Effector CD4-positive, alpha-beta T cell (primary cell): ENCODE data around the gene KCNK1.
"Not testable (repeated sequence)": the region's sequence is repeated elsewhere in the genome, so short reads cannot be mapped to it uniquely, and the experiment has no call there.

Source experiments
- DNase-seq: peaks from one replicate; pipeline ENCODE4 v3.0.0-alpha.2; 2020

KCNK1 gene

DNA sequence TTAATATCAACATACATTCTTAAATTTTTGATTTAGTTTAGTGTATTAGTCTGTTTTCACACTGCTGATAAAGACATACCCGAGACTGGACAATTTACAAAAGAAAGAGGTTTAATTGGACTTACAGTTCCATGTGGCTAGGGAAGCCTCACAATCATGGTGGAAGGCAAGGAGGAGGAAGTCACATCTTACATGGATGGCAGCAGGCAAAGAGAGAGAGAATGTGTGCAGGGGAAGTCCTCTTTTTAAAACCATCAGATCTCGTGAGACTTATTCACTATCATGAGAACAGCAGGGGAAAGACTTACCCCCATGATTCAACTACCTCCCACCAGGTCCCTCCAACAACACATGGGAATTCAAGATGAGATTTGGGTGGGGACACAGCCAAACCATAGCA is 56.5 kb downstream of the KCNK1 start:
- not testable (repeated sequence) for DNase-seq

DNA sequence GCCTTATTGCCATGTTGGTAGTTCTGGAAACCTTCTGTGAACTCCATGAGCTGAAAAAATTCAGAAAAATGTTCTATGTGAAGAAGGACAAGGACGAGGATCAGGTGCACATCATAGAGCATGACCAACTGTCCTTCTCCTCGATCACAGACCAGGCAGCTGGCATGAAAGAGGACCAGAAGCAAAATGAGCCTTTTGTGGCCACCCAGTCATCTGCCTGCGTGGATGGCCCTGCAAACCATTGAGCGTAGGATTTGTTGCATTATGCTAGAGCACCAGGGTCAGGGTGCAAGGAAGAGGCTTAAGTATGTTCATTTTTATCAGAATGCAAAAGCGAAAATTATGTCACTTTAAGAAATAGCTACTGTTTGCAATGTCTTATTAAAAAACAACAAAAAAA is 57.4 kb downstream of the KCNK1 start:
- DNase-seq = no peak

DNA sequence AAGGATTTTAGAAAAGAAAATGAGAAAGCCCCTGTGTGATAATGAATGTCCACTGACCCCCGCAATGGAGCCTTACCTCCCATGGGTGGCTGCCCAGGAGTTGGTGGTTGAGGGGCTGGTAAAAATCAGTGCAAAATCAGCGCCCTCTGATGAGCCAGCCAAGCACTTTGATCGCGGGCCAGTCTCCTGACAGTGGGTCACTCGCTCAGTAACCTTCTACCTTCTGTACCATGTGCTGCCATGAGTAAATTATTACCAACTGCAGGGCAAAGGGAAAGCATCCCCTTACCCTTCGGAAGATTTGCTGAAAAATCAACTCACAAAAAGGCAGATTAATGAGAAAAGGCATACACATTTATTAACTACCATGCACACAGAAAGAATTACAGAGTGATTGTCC is 58.8 kb downstream of the KCNK1 start:
- no peak for DNase-seq

DNA sequence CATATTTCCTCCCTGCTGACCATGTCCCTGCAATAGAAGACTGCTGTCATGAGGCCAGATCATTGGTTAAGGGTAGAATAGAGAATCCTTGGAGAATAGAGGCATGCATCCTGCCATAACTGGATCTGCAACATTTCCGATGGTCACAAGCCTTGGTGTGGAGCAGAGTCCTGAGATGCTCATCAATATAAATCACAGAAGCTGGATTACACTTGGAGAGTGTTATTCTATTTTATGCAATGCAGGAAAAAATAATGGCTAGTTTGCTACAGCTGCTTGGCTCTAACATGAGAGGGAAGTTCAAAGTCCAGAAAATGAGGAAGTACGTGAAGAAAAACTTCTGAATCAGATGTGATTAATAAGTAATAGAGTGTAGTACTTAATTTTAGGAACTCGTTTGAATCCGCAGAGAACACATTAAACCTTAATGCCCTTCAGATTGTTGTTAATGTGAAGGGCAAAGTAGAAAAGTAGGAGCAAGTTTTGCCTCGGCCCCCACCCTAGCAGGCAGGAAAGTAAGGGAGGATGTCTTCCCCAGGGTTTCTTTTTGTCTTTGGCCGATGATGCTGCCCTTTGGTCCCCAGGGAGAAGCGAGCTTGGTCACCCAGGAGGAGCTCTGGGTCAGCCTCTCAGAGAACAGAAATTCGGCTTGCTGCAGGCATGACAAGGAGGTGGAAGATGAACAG is 59.5 kb downstream of the KCNK1 start:
- DNase-seq = no peak

DNA sequence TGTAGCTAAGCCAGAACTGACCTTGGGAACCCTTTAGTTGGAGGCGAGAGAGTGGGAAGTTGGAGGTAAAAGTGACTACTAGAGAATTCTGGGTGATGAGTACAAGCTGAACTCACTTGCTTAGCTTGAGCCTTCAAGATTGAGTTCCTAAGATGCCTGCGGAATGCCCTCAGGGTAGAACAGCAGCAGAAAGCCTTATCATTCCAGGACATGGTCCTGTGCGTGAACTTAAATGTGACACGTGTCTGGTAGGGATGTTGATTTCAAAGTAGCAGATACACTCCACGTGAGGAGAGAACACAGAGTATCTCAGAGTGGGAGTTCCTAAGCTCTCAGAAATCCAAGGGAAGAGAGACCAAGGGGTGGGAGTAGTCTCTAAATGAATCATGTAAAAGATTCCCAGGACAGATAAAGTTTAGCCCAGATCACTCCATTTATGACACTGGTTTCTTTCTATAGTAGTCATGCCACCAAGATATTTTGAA is 60.1 kb downstream of the KCNK1 start:
- DNase-seq = no peak

DNA sequence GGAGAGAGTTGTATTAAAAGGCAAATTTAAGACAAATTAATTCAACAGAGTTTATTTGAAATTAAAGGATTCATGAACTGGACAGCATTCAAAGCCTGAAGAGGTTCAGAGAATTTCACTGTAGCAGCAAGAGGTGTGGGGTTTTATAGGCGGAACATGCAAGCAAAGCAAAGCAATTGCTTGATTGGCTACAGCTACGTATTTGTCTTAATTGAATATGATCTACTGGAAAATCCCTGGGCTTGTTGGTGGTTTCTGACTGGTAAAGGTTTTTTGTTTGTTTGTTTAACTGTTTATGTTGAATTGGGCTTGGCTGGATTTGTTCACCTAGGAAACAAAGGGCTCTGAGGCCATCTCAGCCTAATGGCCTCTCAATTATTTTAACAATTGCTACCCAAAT is 61.5 kb downstream of the KCNK1 start:
- no peak for DNase-seq

DNA sequence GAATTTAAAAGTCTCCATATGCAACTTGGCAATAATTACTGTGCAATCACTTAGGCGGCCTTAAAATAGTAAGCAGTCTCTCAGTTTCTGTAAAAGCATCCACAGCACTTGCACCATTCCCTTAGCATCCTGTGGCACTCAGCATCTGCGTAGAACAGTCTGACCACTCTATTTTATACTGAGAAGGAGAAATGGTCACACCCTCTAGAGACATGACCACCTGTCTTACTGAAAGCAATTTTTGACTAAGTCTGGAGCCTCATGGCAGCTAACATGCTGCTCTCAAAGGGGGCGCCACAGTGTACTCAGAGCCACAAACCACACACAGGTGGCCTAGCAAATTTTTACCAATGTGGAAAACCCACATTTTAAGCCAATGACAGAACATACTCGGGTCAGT is 62.0 kb downstream of the KCNK1 start:
- no peak for DNase-seq

DNA sequence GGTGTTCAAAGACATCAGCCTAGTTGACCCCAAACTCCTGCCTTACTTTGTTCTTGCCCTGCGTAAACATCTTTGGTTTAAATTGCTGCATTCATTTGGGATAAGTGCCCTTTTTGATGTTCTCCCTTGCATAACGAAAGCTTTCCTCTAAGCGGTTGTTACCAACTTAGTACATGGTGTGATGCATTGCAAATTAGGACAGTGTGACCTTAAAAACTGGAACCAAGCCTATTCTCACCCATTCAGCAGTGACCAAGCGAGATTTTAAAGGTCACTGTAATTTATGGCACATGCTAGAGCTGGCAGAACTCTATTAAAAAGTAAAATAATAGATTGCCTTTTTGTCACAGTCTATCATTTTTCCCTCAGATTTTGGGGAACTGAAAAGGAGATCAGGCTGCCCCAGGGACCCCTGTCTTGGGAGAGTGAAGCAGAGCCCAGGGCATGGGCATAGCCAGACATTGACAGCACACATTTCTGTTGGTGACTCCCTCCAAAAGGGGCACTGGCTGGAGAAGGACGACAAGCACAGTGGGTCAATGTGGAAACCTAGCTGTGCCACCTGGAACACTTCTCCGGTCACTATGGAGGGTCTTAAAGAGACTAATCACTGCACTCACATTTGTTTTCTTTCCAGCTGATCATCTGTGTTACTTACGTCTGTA is 63.9 kb downstream of the KCNK1 start:
- no peak for DNase-seq

DNA sequence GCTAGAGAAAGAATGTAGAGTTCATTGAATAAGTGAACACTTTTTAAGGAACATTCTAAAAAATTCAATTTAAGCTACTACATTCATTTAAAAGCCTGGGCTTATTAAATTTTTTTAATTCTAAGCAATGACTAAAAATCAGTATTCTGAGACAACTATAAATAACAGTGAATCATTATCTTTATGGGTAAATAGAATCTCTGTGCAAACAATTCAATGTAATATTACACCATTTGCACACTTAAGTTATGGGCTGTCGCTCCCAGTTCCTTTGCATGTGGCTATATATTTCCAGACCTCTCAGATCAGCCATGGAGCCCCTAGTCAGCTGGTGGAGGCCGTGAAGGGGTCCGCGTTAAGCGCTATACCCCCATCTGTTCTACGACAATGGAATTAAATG is 65.1 kb downstream of the KCNK1 start:
- no peak for DNase-seq

DNA sequence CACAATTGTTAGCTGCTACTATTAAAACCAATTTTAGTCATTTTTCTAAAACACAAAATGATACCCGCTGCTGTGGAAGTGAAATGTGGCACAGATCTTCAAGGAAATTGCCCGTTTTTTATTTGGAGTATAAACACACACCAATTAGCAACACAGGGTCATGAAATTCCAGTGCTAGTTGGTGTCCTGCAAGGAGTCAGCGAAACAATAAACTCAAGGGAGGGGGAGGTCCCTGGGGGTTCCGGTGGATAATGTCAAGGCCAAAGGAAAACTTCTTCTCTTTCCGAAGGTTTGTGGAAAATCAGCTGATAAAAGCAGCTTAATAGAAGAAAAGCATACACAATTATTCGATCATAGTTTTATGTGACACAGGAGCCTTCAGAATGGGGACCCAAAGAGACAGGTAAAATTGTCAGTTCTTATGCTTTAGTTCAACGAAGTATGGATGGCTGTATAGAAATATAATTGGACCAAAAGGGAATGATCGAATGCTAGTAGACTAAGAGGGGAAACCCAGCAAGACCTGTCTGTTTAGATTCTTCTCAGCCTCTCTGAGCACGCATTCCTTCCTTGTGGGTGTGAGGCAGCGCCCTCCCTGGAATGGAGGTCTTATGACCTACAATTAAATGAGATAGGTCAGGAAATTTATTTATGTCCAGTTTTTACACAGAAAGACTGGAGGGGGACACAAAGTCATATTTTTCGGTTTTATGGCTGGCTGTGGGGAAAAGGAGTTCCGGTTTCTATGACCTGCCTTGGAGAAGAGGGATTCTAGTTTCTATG is 65.9 kb downstream of the KCNK1 start:
- DNase-seq = no peak

DNA sequence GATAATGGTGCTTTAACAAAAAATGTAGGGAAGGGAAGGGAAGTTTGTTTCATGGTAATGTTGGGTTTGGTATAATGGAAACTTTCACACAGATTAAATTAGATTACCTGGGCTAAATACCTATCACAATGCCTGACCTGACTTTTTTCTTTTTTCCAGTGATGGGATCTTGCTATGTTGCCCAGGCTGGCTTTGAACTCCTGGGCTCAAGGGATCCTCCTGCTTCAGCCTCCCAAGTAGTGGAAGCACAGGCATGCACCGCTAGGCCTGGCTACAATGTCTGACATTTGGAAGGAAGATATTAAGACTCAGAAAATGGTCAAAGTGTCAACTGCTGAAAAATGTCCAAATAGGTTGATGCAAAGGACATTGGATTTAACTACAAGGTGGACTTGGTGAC is 67.4 kb downstream of the KCNK1 start:
- DNase-seq = no peak

DNA sequence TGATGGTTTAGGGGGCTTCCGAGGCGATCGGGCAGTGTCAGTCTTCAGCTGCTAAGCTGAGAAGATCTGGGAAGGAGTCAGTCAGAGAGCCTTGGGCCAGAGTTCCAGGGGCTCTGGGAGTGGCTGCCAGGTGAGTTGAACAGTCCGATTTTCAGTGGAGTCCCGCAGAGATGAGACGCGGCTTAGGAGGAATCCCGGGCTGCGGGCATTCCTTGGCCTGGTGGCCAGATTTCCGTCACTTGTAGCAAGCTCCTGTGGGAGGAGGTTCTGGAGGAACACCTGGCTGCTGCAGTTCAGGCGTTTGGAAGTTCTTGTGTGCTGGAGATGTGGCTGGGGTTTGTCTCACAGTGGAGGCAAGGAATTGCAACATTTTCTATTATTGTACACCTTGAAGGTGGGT is 72.7 kb downstream of the KCNK1 start:
- DNase-seq = not testable (repeated sequence)

DNA sequence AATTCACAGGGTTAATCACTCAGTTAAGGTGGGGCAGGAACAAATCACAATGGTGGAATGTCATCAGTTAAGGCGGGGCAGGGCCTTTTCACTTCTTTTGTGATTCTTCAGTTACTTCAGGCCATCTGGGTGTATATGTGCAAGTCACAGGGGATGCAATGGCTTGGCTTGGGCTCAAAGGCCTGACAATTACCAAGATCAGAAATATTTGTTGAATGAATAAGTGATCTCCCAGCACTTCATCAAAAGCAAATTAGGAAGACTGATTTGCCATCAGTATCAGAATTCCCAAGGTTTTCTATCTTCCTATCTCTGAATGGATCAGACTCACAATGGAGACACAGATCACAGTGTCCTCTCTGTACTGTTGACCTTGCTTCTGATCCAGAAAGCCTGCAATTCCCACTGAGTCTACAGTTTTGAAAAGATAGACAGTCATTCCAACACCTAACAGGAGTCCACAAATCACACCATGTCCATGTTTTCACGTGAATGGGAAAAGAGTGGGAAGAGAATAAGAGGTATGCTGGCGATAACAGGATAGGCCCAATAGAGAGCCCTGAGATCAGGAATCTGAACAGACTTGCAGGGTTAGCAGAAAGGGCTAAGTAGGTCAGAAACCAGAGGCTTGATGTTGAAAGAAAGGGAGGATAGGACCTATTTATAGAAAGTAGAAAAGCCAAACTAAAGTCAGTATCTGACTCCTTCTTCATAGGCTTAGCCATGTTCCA is 75.3 kb downstream of the KCNK1 start:
- no peak for DNase-seq

DNA sequence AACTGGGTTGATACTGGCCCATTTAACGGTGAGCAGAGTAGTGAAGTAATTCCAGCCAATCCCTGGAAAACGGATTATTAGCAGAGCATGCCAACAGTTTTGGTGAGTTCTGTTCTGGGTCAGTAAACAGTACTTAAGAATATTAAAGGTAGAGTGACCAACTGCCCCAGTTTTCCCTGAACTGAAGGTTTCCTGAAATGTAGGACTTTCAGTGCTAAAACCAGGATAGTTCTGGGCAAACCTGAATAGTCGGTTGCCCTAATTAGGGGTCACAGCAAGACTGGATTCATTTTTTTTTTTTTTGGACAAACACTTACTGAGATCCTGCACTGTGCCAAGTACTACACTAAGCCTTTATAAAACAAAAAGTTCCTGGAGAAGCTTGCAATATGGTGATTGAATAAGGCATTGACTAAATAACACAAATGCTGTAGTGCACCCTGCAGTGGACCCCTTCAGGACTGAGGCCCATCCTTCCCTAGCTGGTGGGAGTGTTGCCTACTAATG is 75.9 kb downstream of the KCNK1 start:
- no peak for DNase-seq

DNA sequence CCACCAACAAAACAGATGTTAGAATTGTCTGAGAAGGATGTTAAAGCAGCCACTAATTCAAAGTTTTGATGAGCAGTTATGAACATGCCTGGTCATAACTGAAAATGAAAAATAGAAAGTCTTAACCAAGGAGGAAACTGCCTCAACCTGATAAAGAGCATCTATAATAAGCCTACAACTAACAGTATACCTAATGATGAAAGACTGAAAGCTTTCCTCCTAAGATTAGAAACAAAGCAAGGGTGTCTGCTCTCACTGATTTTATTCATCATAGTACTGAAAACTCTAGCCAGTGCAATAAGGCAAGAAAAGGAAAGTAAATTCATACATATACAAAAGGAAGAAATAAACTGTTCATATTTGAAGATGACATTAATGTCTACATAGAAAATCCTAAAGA is 82.0 kb downstream of the KCNK1 start:
- DNase-seq = no peak

DNA sequence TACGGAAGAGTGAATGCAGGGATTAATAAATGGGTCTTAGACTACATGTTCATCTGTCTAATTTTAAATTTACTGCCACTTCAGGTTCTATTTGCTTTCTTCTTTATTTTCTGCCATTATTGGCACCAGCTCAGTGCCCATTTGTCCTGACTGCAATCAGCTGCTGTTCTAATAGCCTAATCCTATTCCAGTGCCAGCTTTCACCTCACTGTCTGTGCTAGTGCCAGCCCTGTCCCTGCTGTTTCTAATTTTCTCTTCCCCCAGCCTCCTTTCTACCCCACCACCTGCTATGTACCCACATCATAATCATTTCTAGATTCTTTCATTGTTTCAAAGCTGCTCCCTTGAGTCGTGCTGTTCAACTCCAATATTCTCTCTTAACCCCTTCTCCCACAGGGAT is 86.4 kb downstream of the KCNK1 start:
- no peak for DNase-seq

DNA sequence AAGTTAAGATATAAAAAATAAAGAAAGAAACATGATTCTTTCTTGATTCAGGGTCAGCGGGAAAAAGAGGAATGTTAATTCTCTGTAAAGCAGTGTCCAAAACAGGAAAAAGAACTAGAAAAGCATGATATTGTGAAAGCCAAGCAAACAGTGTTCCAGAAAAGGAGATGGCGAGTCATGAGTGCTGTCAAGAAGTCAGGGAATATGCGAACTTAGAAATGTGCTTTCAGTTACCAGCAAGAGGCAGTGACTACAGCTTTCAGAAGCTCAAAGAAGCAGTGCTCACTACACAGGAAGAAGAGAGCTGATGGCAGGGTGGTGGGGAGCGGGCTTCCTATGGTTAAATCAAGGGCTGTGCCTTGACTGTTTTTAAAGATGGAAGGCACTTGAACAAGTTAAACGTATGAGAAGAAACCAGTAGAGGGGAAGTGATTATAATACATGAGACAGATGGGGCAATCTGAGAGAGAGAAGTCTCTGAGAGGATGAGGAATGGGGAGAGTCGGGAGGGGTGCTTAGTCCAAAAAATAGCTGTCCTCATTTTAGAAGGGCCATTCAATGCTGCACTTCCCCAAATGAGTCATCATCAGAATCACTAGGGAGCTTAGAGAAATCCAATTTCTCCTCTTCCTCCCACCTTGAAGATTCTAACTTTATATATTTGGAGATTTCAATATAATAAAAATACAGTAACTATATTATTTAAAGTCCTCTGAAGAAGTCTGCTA is 90.4 kb downstream of the KCNK1 start:
- DNase-seq = no peak

DNA sequence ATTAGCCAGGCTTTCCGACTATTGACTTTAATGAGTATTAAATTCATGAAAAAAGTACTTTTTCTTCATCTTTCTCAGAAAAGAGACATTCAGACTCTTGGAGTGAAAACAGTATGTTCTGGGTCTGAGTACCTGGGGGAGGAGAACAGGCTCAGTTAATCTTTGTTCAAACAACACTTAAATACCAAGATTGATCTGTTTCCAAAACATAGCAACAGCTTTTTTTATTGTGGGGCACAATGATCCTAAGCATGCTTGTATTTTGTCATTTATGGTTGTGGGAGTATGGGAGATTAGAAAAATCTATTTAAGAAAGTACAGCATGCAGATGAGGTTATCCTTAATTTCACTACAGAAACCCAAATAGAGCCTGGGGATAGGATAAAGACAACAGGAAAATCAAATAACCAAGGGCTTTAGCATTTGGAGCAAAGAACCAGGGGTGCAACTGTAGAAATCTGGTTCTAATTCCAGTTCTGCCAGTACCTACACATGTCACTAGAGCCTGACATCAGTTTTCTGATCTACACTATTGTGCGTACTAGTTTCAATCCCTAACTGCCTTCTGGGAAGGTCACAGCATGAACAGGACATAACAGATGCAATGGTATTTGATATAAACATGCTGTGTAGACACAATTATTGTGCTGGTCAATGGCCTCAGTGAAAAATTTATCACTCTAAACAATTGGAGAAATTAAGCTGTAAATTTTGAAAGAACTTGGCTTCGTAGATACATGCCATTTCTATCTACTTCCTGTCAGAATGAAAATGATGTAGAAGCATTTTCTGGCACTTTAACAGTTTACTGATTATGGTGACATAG is 91.2 kb downstream of the KCNK1 start:
- DNase-seq = no peak

DNA sequence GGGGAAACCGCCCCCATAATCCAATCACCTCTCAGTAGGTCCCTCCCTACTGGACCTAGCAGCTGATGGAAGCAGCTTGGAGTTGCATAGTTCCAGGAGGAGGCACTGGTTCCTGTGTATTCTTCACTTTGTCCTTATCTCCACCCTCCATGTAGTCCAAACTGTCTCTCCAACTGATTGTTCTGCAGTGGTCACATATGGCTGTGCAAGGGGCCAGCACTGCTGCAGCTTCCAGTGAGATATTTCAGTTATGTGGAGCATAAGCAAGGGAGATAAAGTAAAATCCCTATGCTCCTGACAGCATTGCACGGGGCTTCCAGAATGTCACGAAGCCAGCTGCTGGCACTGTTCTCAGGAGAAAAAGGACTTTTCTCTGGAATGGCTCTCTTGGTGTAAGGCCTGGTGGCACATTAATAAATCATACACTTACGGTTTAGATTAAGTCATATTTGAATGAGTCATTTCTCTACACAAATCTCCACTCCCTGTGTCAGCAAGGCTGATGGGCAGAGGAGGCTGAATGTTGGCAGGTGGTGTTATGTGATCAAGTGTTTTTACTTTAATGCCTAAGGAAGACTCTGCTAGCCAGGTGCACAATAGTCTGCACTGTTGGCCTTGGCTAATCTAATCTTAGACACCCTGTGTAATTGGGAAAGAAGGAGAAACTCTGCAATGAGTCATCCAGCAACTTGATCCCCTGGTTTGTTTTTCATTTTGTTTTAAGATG is 93.4 kb downstream of the KCNK1 start:
- no peak for DNase-seq
